GM12875 (cell line): ENCODE measurements around the gene TAL1.

ENCODE experiments used
- H3K4me3 ChIP-seq: one replicate; pipeline ENCODE4 v1.5.1; 2011; ENCODE audit warnings: low read depth, low read length, control low read depth
- TF ChIP-seq, protein P1 (sequence below): IDR thresholded peaks from 2 replicates; pipeline ENCODE4 v1.5.1; 2011; ENCODE audit warnings: low read depth, mild to moderate bottlenecking, control low read depth, inconsistent platforms, low read length, moderate library complexity, borderline replicate concordance; ENCODE audit not compliant: insufficient read depth

The TAL1 gene

DNA sequence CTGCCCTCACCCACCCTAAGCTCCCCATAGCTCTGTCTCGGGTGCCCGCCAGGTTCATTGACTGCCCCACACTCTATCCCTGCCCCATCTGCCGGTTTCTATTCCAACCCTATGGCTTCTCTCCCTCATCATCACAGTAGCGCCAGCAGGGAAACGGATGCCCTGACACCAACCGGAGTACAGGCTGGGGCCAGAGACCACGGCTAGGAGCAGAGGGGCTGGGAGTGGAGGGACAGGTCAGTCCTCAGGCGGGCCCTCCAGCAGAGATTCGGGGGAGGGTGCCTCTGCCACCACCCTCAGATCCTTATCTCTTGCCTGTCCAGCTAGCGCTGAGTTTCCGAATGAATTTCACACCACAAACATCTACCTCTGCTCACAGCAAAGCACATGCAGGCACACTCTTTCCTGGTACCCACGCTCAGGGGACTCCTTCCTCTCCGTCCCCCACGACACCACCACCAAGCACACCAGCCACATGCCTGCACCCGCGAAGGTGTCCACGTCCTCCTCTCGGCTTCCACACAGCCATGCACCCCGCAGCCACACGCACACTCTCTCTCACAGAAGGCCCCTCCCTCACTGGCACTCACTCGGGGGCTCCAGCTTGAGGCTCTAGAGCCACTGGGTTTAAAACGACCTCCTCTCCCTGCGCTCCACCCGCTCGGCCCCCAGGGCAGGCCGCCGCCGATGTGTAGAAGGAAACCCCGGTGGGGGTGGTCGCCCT lies 7.2 kb downstream of the TAL1 start:
- TF ChIP-seq, protein P1, sequence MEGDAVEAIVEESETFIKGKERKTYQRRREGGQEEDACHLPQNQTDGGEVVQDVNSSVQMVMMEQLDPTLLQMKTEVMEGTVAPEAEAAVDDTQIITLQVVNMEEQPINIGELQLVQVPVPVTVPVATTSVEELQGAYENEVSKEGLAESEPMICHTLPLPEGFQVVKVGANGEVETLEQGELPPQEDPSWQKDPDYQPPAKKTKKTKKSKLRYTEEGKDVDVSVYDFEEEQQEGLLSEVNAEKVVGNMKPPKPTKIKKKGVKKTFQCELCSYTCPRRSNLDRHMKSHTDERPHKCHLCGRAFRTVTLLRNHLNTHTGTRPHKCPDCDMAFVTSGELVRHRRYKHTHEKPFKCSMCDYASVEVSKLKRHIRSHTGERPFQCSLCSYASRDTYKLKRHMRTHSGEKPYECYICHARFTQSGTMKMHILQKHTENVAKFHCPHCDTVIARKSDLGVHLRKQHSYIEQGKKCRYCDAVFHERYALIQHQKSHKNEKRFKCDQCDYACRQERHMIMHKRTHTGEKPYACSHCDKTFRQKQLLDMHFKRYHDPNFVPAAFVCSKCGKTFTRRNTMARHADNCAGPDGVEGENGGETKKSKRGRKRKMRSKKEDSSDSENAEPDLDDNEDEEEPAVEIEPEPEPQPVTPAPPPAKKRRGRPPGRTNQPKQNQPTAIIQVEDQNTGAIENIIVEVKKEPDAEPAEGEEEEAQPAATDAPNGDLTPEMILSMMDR = no peak
- no peak overlapping the region for H3K4me3 ChIP-seq

DNA sequence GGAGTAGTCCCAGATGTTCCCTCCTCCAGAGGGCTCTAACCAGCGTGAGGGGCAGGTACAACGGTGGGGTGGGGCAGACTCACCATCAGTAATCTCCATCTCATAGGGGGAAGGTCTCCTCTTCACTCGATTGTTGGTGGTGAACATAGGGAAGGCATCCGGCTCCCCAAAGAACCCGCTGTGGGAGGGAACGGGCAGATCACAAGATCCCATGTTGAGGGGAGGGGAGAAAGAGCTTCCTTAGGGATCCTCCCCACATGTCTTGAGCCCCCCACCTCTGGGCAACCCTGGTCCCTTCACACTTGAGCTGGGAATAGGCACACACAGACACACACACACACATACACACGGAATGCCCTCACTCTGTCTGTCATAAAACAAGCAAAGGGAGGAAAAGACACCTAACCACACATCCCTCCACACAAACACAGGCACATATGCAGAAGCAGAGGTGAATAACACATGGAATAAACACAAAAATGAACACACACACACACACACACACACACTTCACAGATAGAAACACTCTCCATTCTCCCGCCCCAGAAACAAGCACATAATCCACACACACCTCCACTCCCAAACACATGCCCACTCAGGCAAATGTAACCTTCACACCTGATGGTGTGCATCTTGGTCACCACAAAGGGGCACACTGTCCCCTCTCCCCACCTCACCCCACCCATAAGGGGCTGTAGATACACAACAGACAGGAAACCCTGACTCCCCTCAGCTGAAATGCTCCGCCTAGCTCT lies 7.9 kb downstream of the TAL1 start:
- TF ChIP-seq, protein P1 = no peak
- H3K4me3 ChIP-seq = no peak overlapping the region

DNA sequence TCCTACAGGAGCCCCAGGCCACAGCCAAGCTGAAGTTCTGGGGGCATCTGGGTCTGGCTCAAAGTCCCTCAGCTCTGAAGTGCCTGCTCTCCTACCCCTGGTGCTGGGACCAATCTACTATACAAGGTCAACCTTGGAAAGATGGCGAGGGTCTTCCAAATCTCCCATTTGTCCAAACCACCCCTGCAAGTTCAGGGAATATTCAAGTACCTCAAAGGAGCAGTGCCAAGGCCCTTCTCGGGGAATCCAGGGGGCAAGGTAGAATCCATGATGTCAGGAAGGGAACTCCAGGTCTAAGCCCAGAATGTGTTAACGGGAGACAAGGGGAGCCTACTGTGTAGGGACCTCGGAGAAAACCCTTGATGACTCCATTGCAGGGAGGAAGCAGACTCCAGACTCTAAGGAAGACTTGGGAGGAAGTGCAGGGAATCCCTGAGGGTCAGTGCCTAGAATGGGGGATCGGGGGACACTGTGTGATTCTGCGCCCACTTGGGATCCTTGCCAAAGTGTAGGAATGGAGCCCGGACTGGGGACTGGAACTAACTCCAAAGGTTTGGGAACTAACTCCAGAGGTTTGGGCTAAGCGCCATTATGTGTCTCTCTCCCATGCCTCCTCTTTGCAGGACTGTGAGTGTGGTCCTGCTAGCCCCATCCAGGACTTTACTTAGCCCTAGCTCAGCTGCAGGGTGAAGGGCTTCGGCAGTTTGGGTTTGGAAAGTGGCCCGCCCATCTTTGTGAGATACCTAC lies 8.7 kb downstream of the TAL1 start:
- TF ChIP-seq, protein P1 = no peak
- H3K4me3 ChIP-seq = no peak overlapping the region

DNA sequence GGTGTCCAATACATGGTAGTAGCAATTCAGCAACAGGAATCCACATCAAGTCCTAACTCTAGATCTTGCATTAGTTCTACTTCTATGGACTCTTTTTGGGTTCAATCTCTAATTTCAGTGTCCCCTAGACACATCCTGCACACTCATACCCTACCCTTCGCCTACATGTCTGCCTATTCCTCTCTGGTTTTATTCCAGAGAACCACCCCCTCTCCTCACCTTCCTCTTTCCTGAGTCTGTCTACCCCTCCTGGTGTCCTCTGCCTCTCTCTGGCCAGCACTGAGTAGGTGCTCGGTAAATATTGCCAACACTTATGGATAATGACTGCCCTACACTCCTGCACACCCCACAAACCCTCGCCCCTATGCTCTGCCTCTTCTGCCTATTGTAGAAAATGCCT lies 9.5 kb downstream of the TAL1 start:
- no peak overlapping the region for H3K4me3 ChIP-seq
- TF ChIP-seq, protein P1 = no peak

DNA sequence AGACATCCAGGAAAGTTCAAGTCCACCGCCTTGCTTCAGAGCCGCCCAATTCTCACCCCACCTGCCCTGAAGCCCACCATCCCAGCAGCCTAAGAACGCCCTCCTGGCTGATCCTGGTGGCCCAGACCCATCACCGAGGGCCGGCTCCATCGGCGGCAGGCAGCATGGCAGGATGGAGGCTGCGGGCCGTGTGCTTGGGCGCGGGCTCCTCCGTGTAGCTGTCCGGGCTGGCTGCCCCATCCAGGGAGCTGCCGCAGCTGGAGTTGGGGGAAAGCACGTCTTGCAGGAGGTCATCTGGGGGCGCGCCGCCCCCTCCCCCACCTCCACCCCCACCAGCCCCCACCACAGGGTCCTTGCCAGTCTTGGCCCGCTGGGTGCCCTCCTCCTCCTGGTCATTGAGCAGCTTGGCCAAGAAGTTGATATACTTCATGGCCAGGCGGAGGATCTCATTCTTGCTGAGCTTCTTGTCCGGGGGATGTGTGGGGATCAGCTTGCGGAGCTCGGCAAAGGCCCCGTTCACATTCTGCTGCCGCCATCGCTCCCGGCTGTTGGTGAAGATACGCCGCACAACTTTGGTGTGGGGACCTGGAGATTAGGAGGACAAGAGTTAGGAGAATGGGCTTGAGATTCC lies 12.3 kb downstream of the TAL1 start:
- no peak overlapping the region for H3K4me3 ChIP-seq
- TF ChIP-seq, protein P1 = no peak

DNA sequence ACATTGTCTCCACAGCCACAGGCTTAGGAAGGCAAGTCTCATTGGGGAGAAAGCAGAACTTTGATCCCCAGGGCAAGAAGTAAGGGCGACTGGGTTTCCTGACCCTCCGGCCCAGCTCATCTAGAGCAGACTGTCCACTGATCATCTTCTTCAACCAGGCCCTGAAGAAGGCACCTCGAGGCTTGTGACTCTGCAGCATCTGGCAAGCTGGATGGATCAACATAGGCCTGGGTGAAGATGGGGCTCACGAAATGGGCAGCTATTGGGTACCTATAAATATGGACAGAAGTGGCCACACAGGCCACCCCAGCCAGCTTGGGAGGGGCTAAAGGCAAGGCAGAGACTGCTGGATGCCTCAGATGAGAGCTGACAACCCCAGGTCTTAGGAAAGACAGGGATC lies 13.0 kb downstream of the TAL1 start:
- TF ChIP-seq, protein P1 = no peak
- H3K4me3 ChIP-seq = no peak overlapping the region
